A673 (cell line): ENCODE measurements around the gene NKX2-8. TPM values are rescaled to one million over a fixed set of nuclear protein-coding genes. Genes with fewer than 3 reads are reported as not detected.

Experiments used
- BruUV-seq: library from RNA; stranded (reverse); fragments of 400-500 nt; replicated peaks from 2 replicates; lab custom pipeline; 2021; lab: Mats Ljungman, UMichigan
- CTCF ChIA-PET: fragments of 300-600 bp; sonication (Branson Sonifier 250); formaldehyde crosslinking; loops from one replicate; lab custom pipeline; 2022; ENCODE audit warnings: antibody characterized with exemption; lab: Charles Lee
- POLR2A ChIA-PET: fragments of 300-600 bp; sonication (Branson Sonifier 250); formaldehyde crosslinking; loops from one replicate; lab custom pipeline; 2022; ENCODE audit warnings: antibody characterized with exemption; ENCODE audit not compliant: low non-redundant PET; lab: Charles Lee
- DNase-seq: peaks from one replicate; pipeline ENCODE4 v3.0.0-alpha.2; 2015; ENCODE audit warnings: low spot score
- H3K27ac ChIP-seq: fragments of 200-600 bp; sonication (generic); 2 replicates; pipeline ENCODE4 v1.5.1; 2016; ENCODE audit warnings: mixed run types, low read depth, mild to moderate bottlenecking, mixed read lengths, antibody characterized with exemption, low read length; ENCODE audit not compliant: poor library complexity, severe bottlenecking
- H3K27me3 ChIP-seq: fragments of 200-600 bp; sonication (generic); replicated peaks from 2 replicates; pipeline ENCODE4 v1.6.1; 2017; ENCODE audit warnings: mixed run types, low read depth, mild to moderate bottlenecking, mixed read lengths, antibody characterized with exemption, low read length; ENCODE audit not compliant: insufficient read depth, poor library complexity
- H3K36me3 ChIP-seq: fragments of 200-600 bp; sonication (generic); 2 replicates; pipeline ENCODE4 v1.6.1; 2016; ENCODE audit warnings: mixed run types, mild to moderate bottlenecking, mixed read lengths, antibody characterized with exemption, low read length; ENCODE audit not compliant: insufficient read depth, poor library complexity, severe bottlenecking
- H3K4me1 ChIP-seq: fragments of 200-600 bp; sonication (generic); 2 replicates; pipeline ENCODE4 v1.6.1; 2017; ENCODE audit warnings: mixed run types, mild to moderate bottlenecking, mixed read lengths, antibody characterized with exemption, low read length; ENCODE audit not compliant: insufficient read depth, poor library complexity, severe bottlenecking
- H3K4me3 ChIP-seq: fragments of 200-600 bp; sonication (generic); 2 replicates; pipeline ENCODE4 v1.5.1; 2016; ENCODE audit warnings: low read depth, mixed run types, mild to moderate bottlenecking, mixed read lengths, low read length; ENCODE audit not compliant: poor library complexity, severe bottlenecking
- H3K9me3 ChIP-seq: fragments of 200-600 bp; sonication (generic); 2 replicates; pipeline ENCODE4 v1.6.1; 2016; ENCODE audit warnings: mixed run types, low read depth, mild to moderate bottlenecking, mixed read lengths, antibody characterized with exemption, low read length; ENCODE audit not compliant: poor library complexity, severe bottlenecking
- EZH2 ChIP-seq: fragments of 200-600 bp; sonication (generic); IDR thresholded peaks from 2 replicates; pipeline ENCODE4 v1.6.1; 2017; ENCODE audit warnings: borderline replicate concordance, low read depth, mild to moderate bottlenecking, mixed read lengths, antibody characterized with exemption, low read length; ENCODE audit not compliant: poor library complexity, severe bottlenecking
- intact Hi-C: fragments of 100-400 bp; cut with micrococcal nuclease; formaldehyde crosslinking; loops from one replicate; pipeline ENCODE4 v1.10.0; 2022; ENCODE audit not compliant: unreplicated experiment
- total RNA-seq: library from RNA; stranded (reverse); gene quantifications from 2 replicates; pipeline ENCODE4 v1.2.3, GENCODE V29; 2021
- TF ChIP-seq, protein P1 (sequence below): fragments of 300-800, 200-600 bp; sonication (generic); conservative IDR thresholded peaks from 2 replicates; pipeline ENCODE4 v1.5.1; 2017; ENCODE audit warnings: low read depth, mild to moderate bottlenecking, antibody characterized with exemption, low read length, moderate library complexity, mixed read lengths

The NKX2-8 gene
- total RNA-seq, 1 experiment from 2014 or later = not detected

DNA sequence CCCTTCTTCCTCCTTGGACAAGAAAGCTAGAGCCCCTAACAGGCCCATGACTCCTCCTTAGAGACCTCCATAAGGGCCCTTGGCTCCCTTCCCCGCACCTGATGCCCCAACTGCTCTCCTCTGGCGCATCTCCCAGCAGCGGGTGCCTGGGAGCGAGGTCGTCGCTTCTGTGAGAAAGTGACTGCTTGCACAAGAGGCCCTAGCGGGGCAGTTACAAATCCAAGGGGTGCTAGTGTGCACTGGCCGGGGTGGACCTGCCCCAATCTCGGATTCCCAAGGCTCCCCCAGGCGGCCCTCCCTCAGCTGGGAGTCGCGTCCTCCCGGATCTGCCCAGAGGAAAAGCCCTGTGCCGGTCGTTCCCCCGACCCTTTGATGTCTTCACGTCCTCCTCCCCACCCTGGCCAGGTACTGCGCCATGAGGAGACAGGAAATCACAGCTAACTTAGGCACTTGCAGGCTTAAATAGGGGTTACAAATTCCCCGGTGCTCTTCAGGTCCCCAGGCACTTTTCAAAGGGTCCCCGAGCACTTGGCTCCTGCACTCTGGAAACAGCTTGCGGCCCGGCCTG is 2.8 kb downstream of the NKX2-8 start:
- H3K36me3 ChIP-seq = no peaks in the 10 kb centered on the region
- no TSS peak for BruUV-seq
- H3K27me3 ChIP-seq = peaks cover 65% of the 10 kb centered on the region
- no peak overlapping the region for H3K27ac ChIP-seq
- intact Hi-C loops = no loop called here
- POLR2A ChIA-PET = no interaction called here
- peaks cover 7% of the 10 kb centered on the region for H3K4me1 ChIP-seq
- H3K4me3 ChIP-seq = no peak overlapping the region
- no peaks in the 10 kb centered on the region for H3K9me3 ChIP-seq
- CTCF ChIA-PET = no interaction called here
- no peak for TF ChIP-seq EZH2
- TF ChIP-seq, protein P1, sequence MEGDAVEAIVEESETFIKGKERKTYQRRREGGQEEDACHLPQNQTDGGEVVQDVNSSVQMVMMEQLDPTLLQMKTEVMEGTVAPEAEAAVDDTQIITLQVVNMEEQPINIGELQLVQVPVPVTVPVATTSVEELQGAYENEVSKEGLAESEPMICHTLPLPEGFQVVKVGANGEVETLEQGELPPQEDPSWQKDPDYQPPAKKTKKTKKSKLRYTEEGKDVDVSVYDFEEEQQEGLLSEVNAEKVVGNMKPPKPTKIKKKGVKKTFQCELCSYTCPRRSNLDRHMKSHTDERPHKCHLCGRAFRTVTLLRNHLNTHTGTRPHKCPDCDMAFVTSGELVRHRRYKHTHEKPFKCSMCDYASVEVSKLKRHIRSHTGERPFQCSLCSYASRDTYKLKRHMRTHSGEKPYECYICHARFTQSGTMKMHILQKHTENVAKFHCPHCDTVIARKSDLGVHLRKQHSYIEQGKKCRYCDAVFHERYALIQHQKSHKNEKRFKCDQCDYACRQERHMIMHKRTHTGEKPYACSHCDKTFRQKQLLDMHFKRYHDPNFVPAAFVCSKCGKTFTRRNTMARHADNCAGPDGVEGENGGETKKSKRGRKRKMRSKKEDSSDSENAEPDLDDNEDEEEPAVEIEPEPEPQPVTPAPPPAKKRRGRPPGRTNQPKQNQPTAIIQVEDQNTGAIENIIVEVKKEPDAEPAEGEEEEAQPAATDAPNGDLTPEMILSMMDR = no peak
- no peak for DNase-seq

DNA sequence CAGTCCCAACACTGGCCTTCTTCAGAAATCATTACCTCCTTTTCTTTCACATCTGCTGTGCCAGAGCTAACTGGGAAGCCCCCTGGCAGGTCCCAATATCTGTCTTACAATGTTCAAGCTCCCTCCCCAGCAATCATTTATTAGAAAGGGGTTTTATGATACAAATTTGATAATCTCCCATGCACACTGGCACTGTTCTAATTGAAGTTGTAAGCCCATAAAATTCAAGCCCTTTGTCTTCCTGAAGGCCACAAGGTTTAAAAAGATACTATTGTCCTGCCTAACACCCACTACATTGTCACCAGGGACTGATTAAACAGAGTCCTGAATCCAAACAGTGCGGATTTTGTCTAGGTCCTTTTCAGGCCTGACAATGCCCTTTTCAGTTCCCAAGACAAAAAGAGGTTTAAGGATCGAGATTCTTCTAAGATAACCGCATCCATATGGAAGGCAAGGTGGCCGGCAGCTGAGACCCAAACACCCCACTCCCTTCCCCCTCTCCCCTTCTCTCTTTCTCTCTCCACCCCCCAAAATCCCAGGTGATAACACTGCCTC is 3.3 kb downstream of the NKX2-8 start:
- Histone ChIP-seq H3K4me1 (peaks cover 7% of the 10 kb centered on the region), H3K9me3 (no peaks in the 10 kb centered on the region), H3K4me3 (no peak overlapping the region), H3K27me3 (peaks cover 71% of the 10 kb centered on the region), H3K36me3 (no peaks in the 10 kb centered on the region), H3K27ac (no peak overlapping the region)
- intact Hi-C loops = no loop called here
- POLR2A ChIA-PET = no interaction called here
- no peak for DNase-seq
- CTCF ChIA-PET = no interaction called here
- TF ChIP-seq, protein P1 = no peak
- TF ChIP-seq EZH2 = no peak
- BruUV-seq = no TSS peak

DNA sequence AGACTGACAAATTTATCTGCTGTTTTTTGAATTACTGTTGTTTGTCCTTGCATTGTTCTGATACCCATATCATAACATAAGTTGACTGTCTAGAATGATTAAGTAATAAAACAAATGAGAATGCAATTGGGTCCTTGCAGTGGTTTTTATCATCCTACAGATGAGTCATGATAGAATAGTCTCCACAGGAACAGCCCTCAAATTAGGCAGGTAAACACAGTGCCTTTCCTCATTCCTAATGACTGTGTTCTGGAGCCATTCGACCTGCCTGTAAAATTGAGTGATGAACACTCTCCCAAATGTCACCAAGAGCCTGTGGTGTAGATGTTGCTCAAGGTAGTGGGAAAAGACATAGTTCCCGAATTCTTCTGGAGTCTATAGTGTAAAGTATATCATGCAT is 12.3 kb downstream of the NKX2-8 start:
- Histone ChIP-seq H3K9me3 (no peaks in the 10 kb centered on the region), H3K36me3 (no peaks in the 10 kb centered on the region), H3K4me3 (no peak overlapping the region), H3K27ac (no peak overlapping the region), H3K27me3 (peaks cover 34% of the 10 kb centered on the region), H3K4me1 (no peaks in the 10 kb centered on the region)
- CTCF ChIA-PET = no interaction called here
- BruUV-seq = no TSS peak
- intact Hi-C loops = no loop called here
- POLR2A ChIA-PET = no interaction called here
- no peak for DNase-seq
- no peak for TF ChIP-seq EZH2
- TF ChIP-seq, protein P1 = no peak
